HepG2 (cell line): ENCODE measurements around the gene SEMA3F. TPM values are rescaled to one million over a fixed set of nuclear protein-coding genes. Genes with fewer than 3 reads are reported as not detected.

Experiments
- BCLAF1 ChIP-seq: fragments of 450-650 bp; IDR thresholded peaks from 2 replicates; pipeline ENCODE4 v1.6.1; 2017; ENCODE audit warnings: mild to moderate bottlenecking
- GMEB2 ChIP-seq: IDR thresholded peaks from 2 replicates; pipeline ENCODE4 v1.6.1; 2016; ENCODE audit warnings: missing biosample characterization, missing genetic modification reagents, low read depth
- JUN ChIP-seq: sonication (generic); formaldehyde crosslinking; IDR thresholded peaks from 2 replicates; pipeline ENCODE4 v1.4.0; 2020; ENCODE audit warnings: mild to moderate bottlenecking, missing genetic modification reagents
- KMT2B ChIP-seq: IDR thresholded peaks from 2 replicates; pipeline ENCODE4 v1.6.1; 2016; ENCODE audit warnings: missing genetic modification reagents, missing compliant biosample characterization
- NFKBIZ ChIP-seq: IDR thresholded peaks from 2 replicates; pipeline ENCODE4 v1.6.1; 2018; ENCODE audit warnings: missing genetic modification reagents, missing compliant biosample characterization
- NONO ChIP-seq, 2 experiments: fragments of 450-650 bp in 1 of 2; sonication (generic) in 1 of 2; formaldehyde crosslinking in 1 of 2; IDR thresholded peaks in 1 of 2; conservative IDR thresholded peaks in 1 of 2; 2 replicates each; pipeline versions ENCODE4 v1.6.1 to v1.8.0; 2017 to 2022; ENCODE audit warnings: mild to moderate bottlenecking in 1 of 2, missing genetic modification reagents in 1 of 2, moderate library complexity in 1 of 2
- SMC3 ChIP-seq: IDR thresholded peaks from 2 replicates; pipeline ENCODE4 v1.6.1; 2011; ENCODE audit warnings: low read length, improper control_type of control experiment
- SNAI1 ChIP-seq: sonication (generic); formaldehyde crosslinking; IDR thresholded peaks from 2 replicates; pipeline ENCODE4 v1.5.0; 2020; ENCODE audit warnings: mild to moderate bottlenecking, missing genetic modification reagents, borderline replicate concordance
- SRSF1 ChIP-seq: fragments of 200-400 bp; formaldehyde crosslinking; optimal IDR thresholded peaks from 2 replicates; pipeline ENCODE3; 2017; ENCODE audit warnings: mild to moderate bottlenecking, low read depth, low read length, moderate library complexity
- TBL1XR1 ChIP-seq: fragments of 150-350 bp; IDR thresholded peaks from 2 replicates; pipeline ENCODE4 v1.6.1; 2014; ENCODE audit warnings: borderline replicate concordance, low read length; ENCODE audit not compliant: partially characterized antibody
- TMF1 ChIP-seq: sonication (generic); formaldehyde crosslinking; IDR thresholded peaks from 2 replicates; pipeline ENCODE4 v1.8.1; 2022; ENCODE audit warnings: low read depth, missing genetic modification reagents
- TRIM24 ChIP-seq: sonication (generic); formaldehyde crosslinking; IDR thresholded peaks from 2 replicates; pipeline ENCODE4 v1.8.0; 2022; ENCODE audit warnings: mild to moderate bottlenecking, missing genetic modification reagents
- ZBTB4 ChIP-seq: sonication (generic); formaldehyde crosslinking; IDR thresholded peaks from 2 replicates; pipeline ENCODE4 v1.4.0; 2020; ENCODE audit warnings: missing genetic modification reagents, mild to moderate bottlenecking, borderline replicate concordance
- ZFP37 ChIP-seq: sonication (generic); formaldehyde crosslinking; IDR thresholded peaks from 2 replicates; pipeline ENCODE4 v1.4.0; 2020; ENCODE audit warnings: missing genetic modification reagents, borderline replicate concordance
- ZNF143 ChIP-seq: sonication (generic); formaldehyde crosslinking; IDR thresholded peaks from 2 replicates; pipeline ENCODE4 v1.4.0; 2020; ENCODE audit warnings: missing genetic modification reagents
- ZNF747 ChIP-seq: sonication (generic); formaldehyde crosslinking; IDR thresholded peaks from 2 replicates; pipeline ENCODE4 v1.8.1; 2023; ENCODE audit warnings: missing genetic modification reagents, mild to moderate bottlenecking, borderline replicate concordance
- ZNF775 ChIP-seq: sonication (generic); formaldehyde crosslinking; IDR thresholded peaks from 2 replicates; pipeline ENCODE4 v1.4.0; 2020; ENCODE audit warnings: missing genetic modification reagents, mild to moderate bottlenecking, moderate library complexity, borderline replicate concordance
- ZNF841 ChIP-seq: sonication (generic); formaldehyde crosslinking; IDR thresholded peaks from 2 replicates; pipeline ENCODE4 v1.8.1; 2023; ENCODE audit warnings: missing genetic modification reagents, borderline replicate concordance
- polyA plus RNA-seq, 8 experiments: library from polyadenylated mRNA; depleted of rRNA in 3 of 8; stranded (reverse) in 7 of 8; unstranded in 1 of 8; fragments of >200 nt; fragmentation: Illumina TruSeq in 4 of 8; extraction: Trizol in 4 of 8; gene quantifications; 2 replicates each; pipeline versions ENCODE4 v1.2.1 to v1.2.3, GENCODE V29; 2011 to 2016; ENCODE audit warnings: low read depth in 4 of 8, missing spikeins in 1 of 8, mixed read lengths in 1 of 8; ENCODE audit not compliant: insufficient read depth in 1 of 8
- total RNA-seq, 5 experiments: library from RNA; depleted of rRNA; stranded (reverse); fragments of >200 nt; fragmentation: Illumina TruSeq; extraction: Trizol; gene quantifications; 2 replicates each; pipeline ENCODE4 v1.2.3, GENCODE V29; 2016; ENCODE audit warnings: low read depth in 1 of 5
- TF ChIP-seq, protein P1 (sequence below): sonication (generic); formaldehyde crosslinking; IDR thresholded peaks from 2 replicates; pipeline ENCODE4 v1.4.0; 2020; ENCODE audit warnings: mild to moderate bottlenecking, missing genetic modification reagents, borderline replicate concordance

SEMA3F gene
- total and polyA plus RNA-seq, 2 of the 13 experiments (the other 11 are each of a cell fraction or from before 2014, with no cell fraction given): 7.6 to 17.2 TPM

- TF ChIP-seq, protein P1, sequence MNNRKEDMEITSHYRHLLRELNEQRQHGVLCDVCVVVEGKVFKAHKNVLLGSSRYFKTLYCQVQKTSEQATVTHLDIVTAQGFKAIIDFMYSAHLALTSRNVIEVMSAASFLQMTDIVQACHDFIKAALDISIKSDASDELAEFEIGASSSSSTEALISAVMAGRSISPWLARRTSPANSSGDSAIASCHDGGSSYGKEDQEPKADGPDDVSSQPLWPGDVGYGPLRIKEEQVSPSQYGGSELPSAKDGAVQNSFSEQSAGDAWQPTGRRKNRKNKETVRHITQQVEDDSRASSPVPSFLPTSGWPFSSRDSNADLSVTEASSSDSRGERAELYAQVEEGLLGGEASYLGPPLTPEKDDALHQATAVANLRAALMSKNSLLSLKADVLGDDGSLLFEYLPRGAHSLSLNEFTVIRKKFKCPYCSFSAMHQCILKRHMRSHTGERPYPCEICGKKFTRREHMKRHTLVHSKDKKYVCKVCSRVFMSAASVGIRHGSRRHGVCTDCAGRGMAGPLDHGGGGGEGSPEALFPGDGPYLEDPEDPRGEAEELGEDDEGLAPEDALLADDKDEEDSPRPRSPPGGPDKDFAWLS (CRISPR knock-in tag): 0 out of 2 replicates have a peak, but pooled peaks have one; percentile 46
- TF ChIP-seq ZNF143 (peak; percentile 56; the same call in 1 of the 2 replicates), TRIM24 (CRISPR knock-in tag) (peak; percentile 84; the same call in 1 of the 2 replicates), NFKBIZ (peak; percentile 97), JUN (peak; percentile 70), TMF1 (CRISPR knock-in tag) (no peak), ZNF747 (CRISPR knock-in tag) (peak; percentile 88; the same call in 1 of the 2 replicates), KMT2B (CRISPR knock-in tag) (peak; percentile 73), NONO (IDR thresholded peaks at IDR 0.05) (no peak), NONO (CRISPR knock-in tag; conservative IDR thresholded peaks at IDR 0.05) (peak; percentile 90), SMC3 (no peak; the same call in 1 of the 2 replicates), ZNF841 (CRISPR knock-in tag) (no peak), ZNF775 (CRISPR knock-in tag) (0 out of 2 replicates have a peak, but pooled peaks have one; percentile 47), GMEB2 (CRISPR knock-in tag) (0 out of 2 replicates have a peak, but pooled peaks have one; percentile 51), SNAI1 (CRISPR knock-in tag) (peak; percentile 100), ZFP37 (no peak), SRSF1 (peak; percentile 83), BCLAF1 (no peak), TBL1XR1 (peak; percentile 74), ZBTB4 (peak; percentile 98)
These were observed 16.6 kb downstream of the SEMA3F start (continued) for GRCh38 chr3:50171540-50172301.
